Measurements from ENCODE around the gene NCDN. TPM values are rescaled to one million over a fixed set of nuclear protein-coding genes. Genes with fewer than 3 reads are reported as not detected.
"Not testable (repeated sequence)": the region's sequence is repeated elsewhere in the genome, so short reads cannot be mapped to it uniquely, and the experiment has no call there.

Gene NCDN
- polyA plus RNA-seq, 3 donors from 2014 or later: 4.1 to 8.9 (median 4.9) TPM

GRCh38 chr1:35577071-35577998, 19.7 kb downstream of the NCDN start:
- peak overlapping the region; percentile 91 to 97 (median 92) for H3K4me3 Mint-ChIP-seq
- H3K36me3 Mint-ChIP-seq: peaks cover 0 to 4% (median 0%) of the 10 kb centered on the region in 3 donors
- H3K27ac Mint-ChIP-seq: peak overlapping the region; percentile 89 to 97 (median 94)
- peak; percentile 86 to 88 (median 87) for DNase-seq
- H3K4me1 Mint-ChIP-seq: peaks cover 37 to 38% of the 10 kb centered on the region in 2 donors
- H3K9me3 Mint-ChIP-seq: no peaks in the 10 kb centered on the region
- H3K27me3 Mint-ChIP-seq (ENCODE audit: low read depth in 3 of 3): peaks cover 5 to 12% (median 7%) of the 10 kb centered on the region in 3 donors

- Mint-ChIP-seq H3K27me3 (ENCODE audit: low read depth in 3 of 3) (peaks cover 5 to 10% (median 7%) of the 10 kb centered on the region in 3 donors), H3K27ac (peak overlapping the region in 1 of 6 donors; percentile 23), H3K4me3 (no peak overlapping the region), H3K9me3 (no peaks in the 10 kb centered on the region), H3K4me1 (peaks cover 19 to 21% of the 10 kb centered on the region in 2 donors), H3K36me3 (peaks cover 0 to 6% (median 4%) of the 10 kb centered on the region in 3 donors)
- DNase-seq: no peak
Measured at GRCh38 chr1:35580949-35581388, 23.4 kb downstream of the NCDN start.

- not testable (repeated sequence) for H3K27ac Mint-ChIP-seq, H3K36me3 Mint-ChIP-seq
Measured at GRCh38 chr1:35581621-35582020, 24.0 kb downstream of the NCDN start.

GRCh38 chr1:35585281-35585680, 27.7 kb downstream of the NCDN start:
- H3K4me3 Mint-ChIP-seq: no peak overlapping the region

More at GRCh38 chr1:35581621-35582020, 24.0 kb downstream of the NCDN start:
- H3K27me3 Mint-ChIP-seq (ENCODE audit: low read depth in 3 of 3); H3K4me3 Mint-ChIP-seq; DNase-seq; H3K9me3 Mint-ChIP-seq: not testable (repeated sequence)
- peaks cover 13 to 15% of the 10 kb centered on the region in 2 donors for H3K4me1 Mint-ChIP-seq

GRCh38 chr1:35585805-35586204, 28.2 kb downstream of the NCDN start:
- not testable (repeated sequence) for DNase-seq; H3K4me1 Mint-ChIP-seq; H3K9me3 Mint-ChIP-seq; H3K4me3 Mint-ChIP-seq; H3K27me3 Mint-ChIP-seq (ENCODE audit: low read depth in 3 of 3)
- Mint-ChIP-seq H3K36me3 (peaks cover 0 to 13% (median 4%) of the 10 kb centered on the region in 3 donors), H3K27ac (peak overlapping the region in 1 of 6 donors; percentile 12)

More at GRCh38 chr1:35585281-35585680, 27.7 kb downstream of the NCDN start:
- Mint-ChIP-seq H3K27me3 (ENCODE audit: low read depth in 3 of 3) (no peaks in the 10 kb centered on the region), H3K36me3 (peaks cover 0 to 13% (median 4%) of the 10 kb centered on the region in 3 donors), H3K27ac (no peak overlapping the region), H3K9me3 (no peaks in the 10 kb centered on the region), H3K4me1 (peaks cover 0 to 5% of the 10 kb centered on the region in 2 donors)
- DNase-seq: no peak

GRCh38 chr1:35586808-35587207, 29.2 kb downstream of the NCDN start:
- no peak for DNase-seq
- H3K27ac Mint-ChIP-seq: no peak overlapping the region

GRCh38 chr1:35587736-35588135, 30.1 kb downstream of the NCDN start:
- Mint-ChIP-seq H3K36me3 (peaks cover 6 to 18% (median 9%) of the 10 kb centered on the region in 3 donors), H3K27me3 (ENCODE audit: low read depth in 3 of 3) (peaks cover 0 to 2% (median under 1%) of the 10 kb centered on the region in 3 donors), H3K9me3 (no peaks in the 10 kb centered on the region), H3K4me1 (peaks cover 7 to 13% of the 10 kb centered on the region in 2 donors), H3K4me3 (no peak overlapping the region), H3K27ac (no peak overlapping the region)
- DNase-seq: no peak

More at GRCh38 chr1:35586808-35587207, 29.2 kb downstream of the NCDN start:
- H3K4me3 Mint-ChIP-seq: no peak overlapping the region
- H3K36me3 Mint-ChIP-seq: peaks cover 4 to 18% (median 9%) of the 10 kb centered on the region in 3 donors
- peaks cover 0 to 2% (median 0%) of the 10 kb centered on the region in 3 donors for H3K27me3 Mint-ChIP-seq (ENCODE audit: low read depth in 3 of 3)
- peaks cover 4 to 8% of the 10 kb centered on the region in 2 donors for H3K4me1 Mint-ChIP-seq
- no peaks in the 10 kb centered on the region for H3K9me3 Mint-ChIP-seq

- no peak for DNase-seq
- Mint-ChIP-seq H3K9me3 (no peaks in the 10 kb centered on the region), H3K36me3 (peaks cover 8 to 18% (median 9%) of the 10 kb centered on the region in 3 donors), H3K27me3 (ENCODE audit: low read depth in 3 of 3) (peaks cover 0 to 2% (median 1%) of the 10 kb centered on the region in 3 donors), H3K4me1 (peaks cover 14 to 18% of the 10 kb centered on the region in 2 donors), H3K4me3 (no peak overlapping the region), H3K27ac (no peak overlapping the region)
Measured at GRCh38 chr1:35588197-35588910, 30.8 kb downstream of the NCDN start.

GRCh38 chr1:35589516-35590427, 32.2 kb downstream of the NCDN start:
- Mint-ChIP-seq H3K27me3 (ENCODE audit: low read depth in 3 of 3) (peaks cover 0 to 2% (median 1%) of the 10 kb centered on the region in 3 donors), H3K9me3 (no peaks in the 10 kb centered on the region), H3K36me3 (peaks cover 4 to 14% (median 8%) of the 10 kb centered on the region in 3 donors), H3K4me3 (no peak overlapping the region), H3K4me1 (peaks cover 21 to 25% of the 10 kb centered on the region in 2 donors), H3K27ac (peak overlapping the region in 3 of 6 donors; percentile 23 to 81 (median 47))
- DNase-seq: no peak

GRCh38 chr1:35590476-35591040, 33.0 kb downstream of the NCDN start:
- H3K9me3 Mint-ChIP-seq: no peaks in the 10 kb centered on the region
- H3K27ac Mint-ChIP-seq: no peak overlapping the region
- H3K4me3 Mint-ChIP-seq: no peak overlapping the region

GRCh38 chr1:35591211-35591610, 33.6 kb downstream of the NCDN start:
- H3K36me3 Mint-ChIP-seq: peaks cover 4 to 23% (median 8%) of the 10 kb centered on the region in 3 donors
- H3K27me3 Mint-ChIP-seq (ENCODE audit: low read depth in 3 of 3): peaks cover 0 to 2% (median 1%) of the 10 kb centered on the region in 3 donors
- H3K4me1 Mint-ChIP-seq: peaks cover 21 to 27% of the 10 kb centered on the region in 2 donors
- H3K4me3 Mint-ChIP-seq: no peak overlapping the region
- H3K9me3 Mint-ChIP-seq: no peaks in the 10 kb centered on the region
- H3K27ac Mint-ChIP-seq: peak overlapping the region in 4 of 6 donors; percentile 15 to 85 (median 58)
- DNase-seq: no peak

More at GRCh38 chr1:35590476-35591040, 33.0 kb downstream of the NCDN start:
- Mint-ChIP-seq H3K36me3 (peaks cover 4 to 17% (median 8%) of the 10 kb centered on the region in 3 donors), H3K27me3 (ENCODE audit: low read depth in 3 of 3) (peaks cover 0 to 2% (median 1%) of the 10 kb centered on the region in 3 donors), H3K4me1 (peaks cover 21 to 25% of the 10 kb centered on the region in 2 donors)
- no peak for DNase-seq

GRCh38 chr1:35592991-35593769, 35.6 kb downstream of the NCDN start:
- Mint-ChIP-seq H3K4me3 (peak overlapping the region in 3 of 5 donors; percentile 9 to 58 (median 39)), H3K4me1 (peaks cover 27 to 28% of the 10 kb centered on the region in 2 donors), H3K36me3 (peaks cover 4 to 24% (median 8%) of the 10 kb centered on the region in 3 donors), H3K9me3 (no peaks in the 10 kb centered on the region), H3K27me3 (ENCODE audit: low read depth in 3 of 3) (peaks cover 0 to 2% (median 1%) of the 10 kb centered on the region in 3 donors), H3K27ac (peak overlapping the region; percentile 69 to 91 (median 72))
- DNase-seq: no peak
